WTC11 (cell line): ENCODE measurements around the gene RRBP1. TPM values are rescaled to one million over a fixed set of nuclear protein-coding genes. Genes with fewer than 3 reads are reported as not detected.

Experiments
- ATAC-seq: fragments of 200-7000 bp; cut with Tn5 transposase; 2 replicates; pipeline ENCODE4 v1.10.0; 2021; ENCODE audit warnings: mild to moderate bottlenecking, moderate library complexity
- CTCF ChIA-PET: fragments of 300-600 bp; sonication (Branson Sonifier 250); formaldehyde crosslinking; loops from one replicate; lab custom pipeline; 2021; ENCODE audit warnings: antibody characterized with exemption; lab: Charles Lee
- POLR2A ChIA-PET: fragments of 350-600 bp; sonication (Branson Sonifier 250); formaldehyde crosslinking; loops from one replicate; lab custom pipeline; 2021; ENCODE audit warnings: antibody characterized with exemption; lab: Charles Lee
- DNase-seq: peaks from one replicate; pipeline ENCODE4 v3.0.0; 2021; ENCODE audit warnings: low spot score
- H3K27ac Mint-ChIP-seq: 2 replicates; pipeline ENCODE4 v1.8.0; 2021; ENCODE audit warnings: mixed read lengths
- H3K27me3 Mint-ChIP-seq: 2 replicates; pipeline ENCODE4 v1.8.0; 2021; ENCODE audit warnings: low read depth, mild to moderate bottlenecking, moderate library complexity, mixed read lengths
- H3K36me3 Mint-ChIP-seq: 2 replicates; pipeline ENCODE4 v1.8.0; 2021; ENCODE audit warnings: mixed read lengths
- H3K4me1 Mint-ChIP-seq: 2 replicates; pipeline ENCODE4 v1.8.0; 2022; ENCODE audit warnings: mixed read lengths
- H3K4me3 Mint-ChIP-seq: 2 replicates; pipeline ENCODE4 v1.8.0; 2021; ENCODE audit warnings: mild to moderate bottlenecking, moderate library complexity, mixed read lengths
- H3K9me3 Mint-ChIP-seq: 2 replicates; pipeline ENCODE4 v1.8.0; 2021; ENCODE audit warnings: mixed read lengths
- ATF1 ChIP-seq: sonication (generic); formaldehyde crosslinking; IDR thresholded peaks from 2 replicates; pipeline ENCODE4 v1.8.1; 2023; ENCODE audit warnings: mild to moderate bottlenecking, moderate library complexity, missing genetic modification reagents
- CREM ChIP-seq: sonication (generic); formaldehyde crosslinking; IDR thresholded peaks from 2 replicates; pipeline ENCODE4 v1.8.1; 2022; ENCODE audit warnings: mild to moderate bottlenecking, missing genetic modification reagents, moderate library complexity
- FOXJ3 ChIP-seq: sonication (generic); formaldehyde crosslinking; IDR thresholded peaks from 2 replicates; pipeline ENCODE4 v1.9.0; 2021; ENCODE audit warnings: missing genetic modification reagents, mild to moderate bottlenecking, borderline replicate concordance
- GRHL2 ChIP-seq: fragments of 250-450 bp; sonication (Bioruptor Pico); IDR thresholded peaks from 2 replicates; pipeline ENCODE4 v1.8.0; 2022; ENCODE audit warnings: mild to moderate bottlenecking, moderate library complexity; ENCODE audit not compliant: insufficient replicate concordance, severe bottlenecking
- GTF2I ChIP-seq: fragments of 250-450 bp; sonication (Bioruptor Pico); conservative IDR thresholded peaks from 2 replicates; pipeline ENCODE4 v1.4.0; 2021; ENCODE audit warnings: mild to moderate bottlenecking
- KAT7 ChIP-seq: sonication (generic); formaldehyde crosslinking; IDR thresholded peaks from 2 replicates; pipeline ENCODE4 v1.8.1; 2023; ENCODE audit warnings: missing genetic modification reagents, mild to moderate bottlenecking, borderline replicate concordance
- MYBL2 ChIP-seq: sonication (generic); formaldehyde crosslinking; IDR thresholded peaks from 2 replicates; pipeline ENCODE4 v1.8.1; 2023; ENCODE audit warnings: mild to moderate bottlenecking, moderate library complexity, missing genetic modification reagents
- NFATC4 ChIP-seq: fragments of 250-450 bp; sonication (Bioruptor Pico); IDR thresholded peaks from 2 replicates; pipeline ENCODE4 v1.9.0; 2021; ENCODE audit warnings: mild to moderate bottlenecking
- NFYB ChIP-seq: sonication (generic); formaldehyde crosslinking; conservative IDR thresholded peaks from 2 replicates; pipeline ENCODE4 v1.8.0; 2022; ENCODE audit warnings: low read depth, missing genetic modification reagents
- NR3C1 ChIP-seq: sonication (generic); formaldehyde crosslinking; conservative IDR thresholded peaks from 2 replicates; pipeline ENCODE4 v1.8.1; 2023; ENCODE audit warnings: low read depth, mild to moderate bottlenecking, missing genetic modification reagents
- RORB ChIP-seq: fragments of 250-450 bp; sonication (Bioruptor Pico); IDR thresholded peaks from 2 replicates; pipeline ENCODE4 v1.9.0; 2021; ENCODE audit warnings: mild to moderate bottlenecking
- SMAD4 ChIP-seq: sonication (generic); formaldehyde crosslinking; IDR thresholded peaks from 2 replicates; pipeline ENCODE4 v1.8.0; 2022; ENCODE audit warnings: mild to moderate bottlenecking, missing genetic modification reagents
- TCF7 ChIP-seq: sonication (generic); formaldehyde crosslinking; IDR thresholded peaks from 2 replicates; pipeline ENCODE4 v1.8.0; 2022; ENCODE audit warnings: mild to moderate bottlenecking, low read depth, missing genetic modification reagents, moderate library complexity
- ZNF423 ChIP-seq: fragments of 250-450 bp; sonication (Bioruptor Pico); IDR thresholded peaks from 2 replicates; pipeline ENCODE4 v2.1.2; 2022; ENCODE audit warnings: mild to moderate bottlenecking, moderate library complexity
- total RNA-seq: library from RNA; stranded (reverse); gene quantifications from 3 replicates; pipeline ENCODE4 v1.2.3, GENCODE V29; 2021
- TF ChIP-seq, protein P1 (sequence below): fragments of 250-450 bp; sonication (Bioruptor Pico); conservative IDR thresholded peaks from 2 replicates; pipeline ENCODE4 v1.9.0; 2021; ENCODE audit warnings: mild to moderate bottlenecking
- TF ChIP-seq, protein P2 (sequence below): sonication (generic); formaldehyde crosslinking; IDR thresholded peaks from 2 replicates; pipeline ENCODE4 v1.8.0; 2023; ENCODE audit warnings: mild to moderate bottlenecking, missing genetic modification reagents
- TF ChIP-seq, protein P3 (sequence below): sonication (generic); formaldehyde crosslinking; IDR thresholded peaks from 2 replicates; pipeline ENCODE4 v1.8.0; 2022; ENCODE audit warnings: missing genetic modification reagents

RRBP1 gene
- total RNA-seq, 1 experiment from 2014 or later: 171 TPM

DNA sequence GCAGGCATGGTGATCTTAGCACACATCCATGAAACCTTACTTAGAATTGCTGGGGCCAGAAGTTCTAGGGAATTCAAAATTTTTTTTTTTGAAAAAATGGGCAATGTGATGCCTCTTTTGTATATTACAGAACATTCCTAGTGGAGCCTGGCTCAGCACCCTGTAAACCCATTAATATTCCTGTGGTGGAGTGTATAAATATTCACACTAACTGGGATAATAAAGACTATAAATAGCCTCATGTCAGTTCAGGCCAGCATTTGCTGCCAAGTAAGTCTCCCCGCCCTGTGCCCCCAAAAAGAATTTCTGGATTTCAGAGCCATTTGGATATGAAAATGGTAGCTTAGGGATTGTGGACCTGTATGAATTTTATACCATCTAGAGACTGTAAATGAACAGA, 32.6 kb upstream of the RRBP1 start:
- Mint-ChIP-seq H3K4me1 (peaks cover 16% of the 10 kb centered on the region), H3K27me3 (no peaks in the 10 kb centered on the region), H3K4me3 (no peak overlapping the region), H3K36me3 (no peaks in the 10 kb centered on the region), H3K27ac (no peak overlapping the region), H3K9me3 (no peaks in the 10 kb centered on the region)
- no peak for TF ChIP-seq GRHL2 (CRISPR knock-in tag)
- TF ChIP-seq, protein P1, sequence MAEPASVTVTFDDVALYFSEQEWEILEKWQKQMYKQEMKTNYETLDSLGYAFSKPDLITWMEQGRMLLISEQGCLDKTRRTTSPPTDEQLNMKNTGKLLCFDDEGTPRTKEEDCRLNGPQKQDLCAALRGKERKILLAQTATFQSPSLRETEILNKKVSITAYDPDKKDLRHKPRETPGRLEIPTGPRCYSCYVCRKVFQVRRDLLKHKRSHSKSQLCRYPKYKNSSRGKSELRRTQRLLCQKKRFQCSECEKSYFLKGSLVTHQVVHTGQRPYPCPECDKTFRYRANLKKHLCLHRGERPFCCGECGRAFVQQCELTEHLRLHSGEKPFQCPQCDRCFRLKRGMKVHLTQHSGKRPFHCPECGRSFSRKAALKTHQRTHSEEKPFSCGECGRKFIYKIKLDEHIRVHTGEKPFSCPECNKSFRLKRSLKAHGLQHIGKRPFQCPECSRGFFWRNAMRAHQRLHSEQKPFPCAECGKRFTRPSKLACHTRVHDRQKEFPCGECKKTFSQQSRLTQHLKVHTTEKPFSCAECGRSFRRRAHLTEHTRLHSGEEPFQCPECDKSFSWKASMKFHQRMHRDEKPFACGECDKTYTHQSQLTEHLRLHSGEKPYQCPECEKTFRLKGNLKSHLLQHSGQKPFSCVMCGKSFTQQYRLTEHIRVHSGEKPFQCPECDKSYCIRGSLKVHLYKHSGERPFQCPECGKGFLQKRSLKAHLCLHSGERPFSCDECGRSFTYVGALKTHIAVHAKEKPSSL (CRISPR knock-in tag): no peak
- no peak for TF ChIP-seq NFATC4 (CRISPR knock-in tag)
- no peak for TF ChIP-seq NFYB (CRISPR knock-in tag)
- TF ChIP-seq, protein P2, sequence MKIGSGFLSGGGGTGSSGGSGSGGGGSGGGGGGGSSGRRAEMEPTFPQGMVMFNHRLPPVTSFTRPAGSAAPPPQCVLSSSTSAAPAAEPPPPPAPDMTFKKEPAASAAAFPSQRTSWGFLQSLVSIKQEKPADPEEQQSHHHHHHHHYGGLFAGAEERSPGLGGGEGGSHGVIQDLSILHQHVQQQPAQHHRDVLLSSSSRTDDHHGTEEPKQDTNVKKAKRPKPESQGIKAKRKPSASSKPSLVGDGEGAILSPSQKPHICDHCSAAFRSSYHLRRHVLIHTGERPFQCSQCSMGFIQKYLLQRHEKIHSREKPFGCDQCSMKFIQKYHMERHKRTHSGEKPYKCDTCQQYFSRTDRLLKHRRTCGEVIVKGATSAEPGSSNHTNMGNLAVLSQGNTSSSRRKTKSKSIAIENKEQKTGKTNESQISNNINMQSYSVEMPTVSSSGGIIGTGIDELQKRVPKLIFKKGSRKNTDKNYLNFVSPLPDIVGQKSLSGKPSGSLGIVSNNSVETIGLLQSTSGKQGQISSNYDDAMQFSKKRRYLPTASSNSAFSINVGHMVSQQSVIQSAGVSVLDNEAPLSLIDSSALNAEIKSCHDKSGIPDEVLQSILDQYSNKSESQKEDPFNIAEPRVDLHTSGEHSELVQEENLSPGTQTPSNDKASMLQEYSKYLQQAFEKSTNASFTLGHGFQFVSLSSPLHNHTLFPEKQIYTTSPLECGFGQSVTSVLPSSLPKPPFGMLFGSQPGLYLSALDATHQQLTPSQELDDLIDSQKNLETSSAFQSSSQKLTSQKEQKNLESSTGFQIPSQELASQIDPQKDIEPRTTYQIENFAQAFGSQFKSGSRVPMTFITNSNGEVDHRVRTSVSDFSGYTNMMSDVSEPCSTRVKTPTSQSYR (CRISPR knock-in tag): no peak
- no peak for TF ChIP-seq KAT7 (CRISPR knock-in tag)
- TF ChIP-seq ZNF423 (CRISPR knock-in tag): no peak
- TF ChIP-seq FOXJ3 (CRISPR knock-in tag): no peak
- TF ChIP-seq, protein P3, sequence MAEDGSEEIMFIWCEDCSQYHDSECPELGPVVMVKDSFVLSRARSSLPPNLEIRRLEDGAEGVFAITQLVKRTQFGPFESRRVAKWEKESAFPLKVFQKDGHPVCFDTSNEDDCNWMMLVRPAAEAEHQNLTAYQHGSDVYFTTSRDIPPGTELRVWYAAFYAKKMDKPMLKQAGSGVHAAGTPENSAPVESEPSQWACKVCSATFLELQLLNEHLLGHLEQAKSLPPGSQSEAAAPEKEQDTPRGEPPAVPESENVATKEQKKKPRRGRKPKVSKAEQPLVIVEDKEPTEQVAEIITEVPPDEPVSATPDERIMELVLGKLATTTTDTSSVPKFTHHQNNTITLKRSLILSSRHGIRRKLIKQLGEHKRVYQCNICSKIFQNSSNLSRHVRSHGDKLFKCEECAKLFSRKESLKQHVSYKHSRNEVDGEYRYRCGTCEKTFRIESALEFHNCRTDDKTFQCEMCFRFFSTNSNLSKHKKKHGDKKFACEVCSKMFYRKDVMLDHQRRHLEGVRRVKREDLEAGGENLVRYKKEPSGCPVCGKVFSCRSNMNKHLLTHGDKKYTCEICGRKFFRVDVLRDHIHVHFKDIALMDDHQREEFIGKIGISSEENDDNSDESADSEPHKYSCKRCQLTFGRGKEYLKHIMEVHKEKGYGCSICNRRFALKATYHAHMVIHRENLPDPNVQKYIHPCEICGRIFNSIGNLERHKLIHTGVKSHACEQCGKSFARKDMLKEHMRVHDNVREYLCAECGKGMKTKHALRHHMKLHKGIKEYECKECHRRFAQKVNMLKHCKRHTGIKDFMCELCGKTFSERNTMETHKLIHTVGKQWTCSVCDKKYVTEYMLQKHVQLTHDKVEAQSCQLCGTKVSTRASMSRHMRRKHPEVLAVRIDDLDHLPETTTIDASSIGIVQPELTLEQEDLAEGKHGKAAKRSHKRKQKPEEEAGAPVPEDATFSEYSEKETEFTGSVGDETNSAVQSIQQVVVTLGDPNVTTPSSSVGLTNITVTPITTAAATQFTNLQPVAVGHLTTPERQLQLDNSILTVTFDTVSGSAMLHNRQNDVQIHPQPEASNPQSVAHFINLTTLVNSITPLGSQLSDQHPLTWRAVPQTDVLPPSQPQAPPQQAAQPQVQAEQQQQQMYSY (CRISPR knock-in tag): no peak
- no peak for TF ChIP-seq CREM (CRISPR knock-in tag)
- ChIA-PET CTCF (interaction anchor here (0.6 to 1.6 kb wide), 2 partner anchors 91 to 295 kb away, joined by 3 to 4 read pairs; no protein-coding TSS in a partner anchor), POLR2A (no interaction called here)
- DNase-seq: no peak
- no peak for ATAC-seq

DNA sequence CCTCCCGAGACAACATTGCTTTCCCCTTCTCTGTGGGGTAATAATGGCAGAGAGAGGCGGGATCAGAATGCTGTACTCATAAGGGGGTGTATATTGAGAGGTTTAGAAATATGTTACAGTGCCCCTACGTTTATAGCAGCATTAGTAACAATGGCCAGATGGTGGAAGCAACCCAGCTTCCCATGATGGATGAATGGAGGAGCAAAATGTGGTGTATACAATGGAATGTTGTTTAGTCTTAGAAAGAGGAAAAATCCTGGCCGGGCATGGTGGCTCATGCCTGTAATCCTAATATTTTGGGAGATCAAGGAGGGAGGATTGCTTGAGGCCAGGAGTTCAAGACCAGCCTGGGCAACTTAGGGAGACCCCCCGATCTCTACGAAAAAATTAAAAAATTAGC, 30.7 kb upstream of the RRBP1 start:
- TF ChIP-seq RORB (CRISPR knock-in tag) (no peak), TCF7 (no peak), MYBL2 (CRISPR knock-in tag) (no peak), NR3C1 (CRISPR knock-in tag) (no peak), SMAD4 (CRISPR knock-in tag) (no peak), GTF2I (CRISPR knock-in tag) (no peak), ATF1 (CRISPR knock-in tag) (no peak)
- DNase-seq (no peak), ATAC-seq (no peak)
- Mint-ChIP-seq H3K4me3 (no peak overlapping the region), H3K4me1 (peaks cover 17% of the 10 kb centered on the region), H3K27ac (no peak overlapping the region), H3K9me3 (no peaks in the 10 kb centered on the region), H3K36me3 (no peaks in the 10 kb centered on the region), H3K27me3 (no peaks in the 10 kb centered on the region)
- CTCF ChIA-PET: interaction anchor here (3.6 kb wide), 1 partner anchor 30 kb away, joined by 19 read pairs; the partner anchor contains the start of gene RRBP1
- POLR2A ChIA-PET: no interaction called here
